UCSD-AML1 (cell line): ENCODE results near the gene OR6S1.
"Not testable (repeated sequence)": the region's sequence is repeated elsewhere in the genome, so short reads cannot be mapped to it uniquely, and the experiment has no call there.

ENCODE experiments used
- DNase-seq: peaks from one replicate; lab custom pipeline; 2025; ENCODE audit not compliant: unreplicated experiment; lab: John Stamatoyannopoulos, UW

OR6S1 gene

GRCh38 chr14:20631880-20632389 lies 9.6 kb downstream of the OR6S1 start:
- peak; percentile 34 for DNase-seq

DNA sequence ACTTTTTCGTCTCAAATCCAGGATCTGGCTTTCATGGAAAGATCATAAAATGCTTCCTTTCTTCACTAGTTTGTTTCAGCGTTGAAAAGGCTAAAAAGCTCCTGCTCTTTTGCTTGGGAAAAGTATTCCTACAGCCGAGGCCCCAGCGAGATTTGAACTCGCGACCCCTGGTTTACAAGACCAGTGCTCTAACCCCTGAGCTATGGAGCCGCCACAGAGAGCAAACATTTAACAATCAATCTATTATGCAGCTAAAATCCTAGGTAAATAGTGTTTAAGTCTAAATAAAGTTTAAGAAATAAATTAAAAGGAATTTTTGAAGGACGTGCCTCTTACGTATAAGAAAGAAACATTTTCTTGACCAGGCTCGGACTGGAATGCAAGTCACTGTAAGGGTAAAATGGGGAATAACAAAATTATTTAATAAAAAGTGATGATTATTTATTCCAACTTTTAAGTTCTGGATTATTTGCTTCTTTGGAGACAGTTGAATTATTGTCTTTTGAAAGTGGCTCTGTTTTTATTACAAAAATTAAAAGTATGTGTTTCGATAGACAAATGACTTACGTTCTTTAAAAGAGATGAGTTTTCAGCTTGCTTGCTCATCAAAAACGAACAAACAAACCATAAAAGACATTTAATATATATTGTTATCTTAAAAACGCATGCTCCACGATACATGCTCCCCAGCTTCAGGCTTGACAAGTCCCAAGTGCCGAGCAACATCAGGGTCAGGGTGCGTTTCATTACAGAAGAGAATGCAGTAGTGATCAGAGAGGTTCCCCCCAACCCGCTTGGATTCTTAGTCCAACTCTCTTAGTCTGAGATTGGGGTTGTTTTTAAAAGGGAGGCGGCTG lies 10.2 kb downstream of the OR6S1 start:
- DNase-seq = peak; percentile 64

DNA sequence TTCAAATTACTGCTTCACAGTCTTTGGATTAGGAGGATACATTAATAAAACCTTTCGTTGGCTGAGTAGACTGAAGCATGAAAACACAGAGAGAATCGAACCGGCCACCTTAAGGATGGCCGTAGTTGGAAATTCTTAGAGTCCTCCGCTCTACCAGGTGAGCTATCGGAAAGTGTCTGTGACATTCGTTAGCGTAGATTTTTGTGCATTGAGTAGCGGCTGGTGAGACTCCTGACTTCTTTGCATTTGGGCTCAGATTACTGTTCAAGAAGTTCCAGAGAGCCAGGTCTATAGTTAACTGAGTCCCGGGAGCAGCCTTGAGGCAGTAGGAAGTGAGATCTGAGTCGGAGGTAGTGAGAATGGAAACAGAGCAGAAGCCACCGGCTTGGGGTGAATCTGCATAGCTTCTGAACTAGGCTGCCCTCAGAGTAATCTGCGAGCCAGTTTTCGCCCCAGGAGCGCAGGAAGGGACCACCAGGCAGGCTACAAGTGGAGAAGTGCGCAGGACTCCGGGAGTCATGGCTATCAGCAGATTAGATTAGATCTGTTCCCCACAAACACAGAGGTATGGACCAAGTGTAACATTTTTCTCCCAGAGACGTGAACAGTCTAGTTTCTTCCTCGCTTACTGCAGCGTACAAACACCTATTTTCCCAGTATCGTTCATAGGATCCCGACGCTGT lies 11.0 kb downstream of the OR6S1 start:
- peak; percentile 31 for DNase-seq

- no peak for DNase-seq
Observed at GRCh38 chr14:20628063-20628854, 13.2 kb downstream of the OR6S1 start.

- DNase-seq = no peak
Observed at GRCh38 chr14:20627346-20628027, 14.0 kb downstream of the OR6S1 start.

- DNase-seq = no peak
Observed at GRCh38 chr14:20626274-20626673, 15.2 kb downstream of the OR6S1 start.

DNA sequence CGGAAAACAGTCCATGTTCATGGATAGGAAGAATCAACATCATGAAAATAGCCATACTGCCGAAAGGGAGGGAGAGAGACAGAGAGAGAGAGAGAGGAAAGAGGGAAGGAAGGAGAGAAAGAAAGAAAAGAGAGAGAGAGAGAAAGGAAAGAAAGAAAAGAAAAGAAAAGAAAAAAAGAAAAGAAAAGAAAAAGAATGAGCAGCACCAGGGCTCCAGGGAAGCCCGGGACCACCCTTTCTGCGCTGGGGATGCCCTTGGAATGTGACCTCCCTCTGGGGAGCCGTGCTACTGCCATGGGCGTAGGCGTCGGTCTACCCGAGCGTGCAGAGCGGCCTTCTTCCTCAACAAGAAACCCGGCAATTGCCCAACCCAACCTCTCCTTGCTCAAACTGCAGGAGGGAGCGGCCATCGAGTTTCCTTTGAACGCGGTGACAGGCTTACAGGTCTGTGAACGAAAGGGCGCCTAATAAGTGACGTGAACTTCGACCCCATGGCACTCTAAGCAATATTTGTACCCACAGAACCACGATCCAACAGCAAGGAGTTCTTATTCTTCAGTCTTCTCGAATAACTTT lies 16.9 kb downstream of the OR6S1 start:
- peak; percentile 51 for DNase-seq

GRCh38 chr14:20623798-20624197 lies 17.7 kb downstream of the OR6S1 start:
- DNase-seq = peak; percentile 25

- no peak for DNase-seq
Observed at GRCh38 chr14:20622816-20623291, 18.6 kb downstream of the OR6S1 start.

DNA sequence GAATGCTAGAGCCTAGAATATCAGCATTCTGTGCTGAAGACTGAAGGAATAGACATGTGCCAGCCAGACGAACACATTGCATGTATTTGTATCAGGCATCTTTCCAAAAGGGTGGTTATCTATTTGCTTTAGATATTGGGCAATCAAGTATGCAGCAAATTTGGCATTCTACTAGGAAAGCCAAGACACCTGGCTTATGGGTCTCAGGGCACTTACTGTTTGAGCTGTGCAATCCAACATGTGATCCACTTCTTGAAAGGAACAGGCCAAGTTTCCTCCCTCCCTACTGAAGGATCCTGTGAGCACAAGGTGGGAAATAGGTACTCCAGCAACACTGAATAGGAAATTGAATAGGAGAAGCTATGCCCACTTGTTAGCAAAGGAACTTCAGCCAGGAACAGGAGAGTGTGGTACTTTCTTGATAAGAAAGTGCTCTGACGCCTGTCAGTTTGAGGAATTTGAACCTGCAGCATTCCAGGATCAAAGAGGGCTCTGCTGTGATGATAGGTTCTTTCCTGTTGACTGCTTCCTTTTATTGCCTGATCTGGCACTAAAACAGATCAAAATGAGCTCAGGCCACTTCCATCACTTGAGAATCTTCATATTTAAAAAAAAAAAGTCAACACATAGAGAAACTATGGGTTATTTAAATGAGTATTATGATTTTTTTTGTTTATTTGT lies 20.6 kb downstream of the OR6S1 start:
- no peak for DNase-seq

DNA sequence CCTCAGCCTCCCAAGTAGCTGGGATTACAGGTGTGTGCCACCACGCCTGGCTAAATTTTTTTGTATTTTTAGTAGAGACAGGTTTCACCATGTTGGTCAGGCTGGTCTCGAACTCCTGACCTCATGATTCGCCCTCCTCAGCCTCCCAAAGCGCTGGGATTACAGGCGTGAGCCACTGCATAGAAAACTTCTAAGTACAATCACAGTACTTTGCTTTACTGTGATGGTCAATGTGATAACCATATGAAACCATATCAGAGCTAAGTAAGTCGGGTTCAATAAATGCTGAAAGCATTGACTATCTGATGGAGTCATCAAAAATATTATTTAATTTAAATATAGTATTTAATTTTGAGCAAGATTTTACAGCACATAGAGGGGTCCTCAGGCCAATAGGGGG lies 21.8 kb downstream of the OR6S1 start:
- DNase-seq = not testable (repeated sequence)

GRCh38 chr14:20618271-20618749 lies 23.2 kb downstream of the OR6S1 start:
- DNase-seq = no peak

DNA sequence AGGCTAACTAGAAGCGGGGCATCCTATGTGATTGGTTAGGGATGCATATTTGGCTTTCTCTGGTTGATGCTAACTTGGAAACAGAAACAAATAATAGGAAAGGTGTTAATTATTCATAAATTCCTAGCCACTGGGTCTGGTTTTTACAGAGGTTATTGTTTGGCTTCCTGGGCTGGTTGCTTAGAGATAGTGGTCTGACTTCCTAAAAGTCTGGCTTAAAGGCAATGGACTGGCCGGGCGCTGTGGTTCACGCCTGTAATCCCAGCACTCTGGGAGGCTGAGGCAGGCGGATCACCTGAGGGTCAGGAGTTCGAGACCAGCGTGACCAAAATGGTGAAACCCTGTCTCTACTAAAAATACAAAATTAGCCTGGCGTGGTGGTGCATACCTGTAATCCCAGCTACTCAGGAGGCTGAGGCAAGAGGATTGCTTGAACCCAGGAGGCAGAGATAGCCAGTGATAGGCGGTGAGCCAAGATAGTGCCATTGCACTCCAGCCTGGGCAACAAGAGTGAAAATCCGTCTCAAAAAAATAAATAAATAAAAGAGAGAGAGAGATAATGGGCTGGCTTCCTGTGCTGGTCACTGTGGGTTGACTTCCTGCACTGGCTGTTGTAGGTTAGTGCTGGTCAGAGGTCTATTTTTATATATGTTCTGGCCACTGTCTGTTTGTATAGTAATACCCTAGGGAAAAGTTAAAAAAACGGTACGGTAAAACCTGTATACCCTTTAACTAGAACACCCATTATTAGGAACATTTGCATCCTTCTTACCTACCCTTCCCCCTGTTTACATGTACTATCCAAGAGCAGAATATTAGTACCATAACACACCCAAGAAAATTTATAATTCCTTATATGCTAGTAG lies 24.1 kb downstream of the OR6S1 start:
- no peak for DNase-seq

- no peak for DNase-seq
Observed at GRCh38 chr14:20615996-20616395, 25.5 kb downstream of the OR6S1 start.

GRCh38 chr14:20614038-20614840 lies 27.3 kb downstream of the OR6S1 start:
- no peak for DNase-seq

GRCh38 chr14:20613094-20614037 lies 28.1 kb downstream of the OR6S1 start:
- DNase-seq = peak; percentile 93

DNA sequence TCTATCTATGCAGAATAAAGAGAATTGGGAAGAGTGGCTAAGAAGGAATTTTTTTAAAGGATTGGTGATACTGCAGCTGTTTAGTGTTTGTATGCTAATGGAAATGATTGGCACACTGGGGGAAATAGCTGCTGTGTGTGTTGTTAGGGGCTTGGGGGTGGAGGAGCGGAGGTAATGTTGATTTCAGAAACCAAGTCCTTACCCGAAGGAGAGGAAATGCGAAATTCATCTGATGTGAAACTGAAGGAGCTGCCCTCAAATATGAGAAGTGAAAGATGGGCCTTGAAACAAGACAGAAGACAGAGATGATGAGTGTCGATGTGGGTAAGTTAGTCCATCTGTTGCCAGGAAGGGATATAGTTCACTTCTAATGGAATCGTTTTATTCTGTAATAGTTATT lies 29.1 kb downstream of the OR6S1 start:
- no peak for DNase-seq
